ENCODE data around the gene SUFU.

GRCh38 chr10:102460836-102461186 is 43.0 kb upstream of the SUFU start:
- no peak for TF ChIP-seq CTCF (IDR thresholded peaks at IDR 0.05)
- no peak for TF ChIP-seq POLR2A (IDR thresholded peaks at IDR 0.05)

Data from Peyer's patch (tissue), 4 donors.